Neural crest cell (in vitro differentiated cells): ENCODE measurements around the gene PAOX. TPM values are rescaled to one million over a fixed set of nuclear protein-coding genes. Genes with fewer than 3 reads are reported as not detected.

ENCODE experiments used
- DNase-seq: peaks from one replicate; pipeline ENCODE4 v3.0.0; 2021; ENCODE audit warnings: low read depth, mixed read lengths, low spot score
- H3K27ac Mint-ChIP-seq: one replicate; pipeline ENCODE4 v1.8.0; 2021; ENCODE audit warnings: mild to moderate bottlenecking, mixed read lengths; ENCODE audit not compliant: unreplicated experiment
- H3K27me3 Mint-ChIP-seq: 2 replicates; pipeline ENCODE4 v1.8.0; 2021; ENCODE audit warnings: low read depth, mild to moderate bottlenecking, mixed read lengths
- H3K36me3 Mint-ChIP-seq: 2 replicates; pipeline ENCODE4 v1.8.0; 2021; ENCODE audit warnings: low read depth, mild to moderate bottlenecking, mixed read lengths
- H3K4me1 Mint-ChIP-seq: 2 replicates; pipeline ENCODE4 v1.8.0; 2021; ENCODE audit warnings: mixed read lengths
- H3K4me3 Mint-ChIP-seq: one replicate; pipeline ENCODE4 v1.8.0; 2021; ENCODE audit warnings: mild to moderate bottlenecking, mixed read lengths
- H3K9me3 Mint-ChIP-seq: 2 replicates; pipeline ENCODE4 v1.8.0; 2021; ENCODE audit warnings: mixed read lengths
- CTCF ChIP-seq: fragments of 200-600 bp; sonication (generic); conservative IDR thresholded peaks from 2 replicates; pipeline ENCODE4 v1.5.0; 2021; ENCODE audit warnings: antibody characterized with exemption, mild to moderate bottlenecking
- total RNA-seq: library from RNA; stranded (reverse); gene quantifications from 2 replicates; pipeline ENCODE4 v1.2.1, GENCODE V29; 2021

The PAOX gene
- total RNA-seq, 1 donor from 2014 or later = 9.7 TPM

- no peak overlapping the region for H3K4me3 Mint-ChIP-seq
- no peak for DNase-seq
- H3K9me3 Mint-ChIP-seq = no peaks in the 10 kb centered on the region
- no peaks in the 10 kb centered on the region for H3K4me1 Mint-ChIP-seq
- TF ChIP-seq CTCF = no peak
- H3K36me3 Mint-ChIP-seq = peaks cover 14% of the 10 kb centered on the region
- no peaks in the 10 kb centered on the region for H3K27me3 Mint-ChIP-seq
- H3K27ac Mint-ChIP-seq = no peak overlapping the region
Measured at GRCh38 chr10:133361227-133361626, 17.8 kb upstream of the PAOX start.

DNA sequence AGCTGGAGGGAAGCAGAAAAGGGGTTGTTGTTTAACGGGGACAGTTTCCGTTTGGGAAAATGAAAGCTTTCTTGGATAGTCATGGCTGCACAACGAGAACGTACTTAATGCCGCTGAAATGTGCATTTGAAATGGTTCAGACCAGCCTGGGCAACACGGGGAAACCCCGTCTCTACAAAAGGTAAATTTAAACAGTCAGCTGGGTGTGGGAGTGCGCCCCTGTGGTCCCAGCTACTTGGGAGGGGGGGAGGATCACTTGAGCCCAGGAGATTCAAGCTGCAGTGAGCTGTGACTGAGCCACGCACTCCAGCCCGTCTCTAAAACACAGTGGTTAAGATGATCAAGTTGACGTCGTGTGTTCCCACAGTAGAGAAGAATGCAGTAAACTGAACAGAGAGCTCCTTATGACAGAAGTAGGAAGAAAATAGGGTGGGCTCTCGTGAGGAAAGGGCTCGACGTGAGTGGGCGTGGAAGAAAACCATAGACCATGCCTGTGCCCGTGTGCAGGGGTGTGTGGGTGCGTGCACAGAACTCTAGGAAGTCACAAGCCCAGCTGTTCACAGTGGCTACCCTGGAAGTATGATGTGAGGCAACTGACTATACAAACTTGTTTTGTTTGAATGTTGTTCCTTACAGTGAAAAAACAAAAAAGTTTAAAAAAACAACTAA lies 17.2 kb upstream of the PAOX start:
- Mint-ChIP-seq H3K27me3 (no peaks in the 10 kb centered on the region), H3K9me3 (no peaks in the 10 kb centered on the region), H3K36me3 (peaks cover 14% of the 10 kb centered on the region), H3K4me1 (no peaks in the 10 kb centered on the region), H3K4me3 (no peak overlapping the region), H3K27ac (no peak overlapping the region)
- DNase-seq = no peak
- no peak for TF ChIP-seq CTCF

DNA sequence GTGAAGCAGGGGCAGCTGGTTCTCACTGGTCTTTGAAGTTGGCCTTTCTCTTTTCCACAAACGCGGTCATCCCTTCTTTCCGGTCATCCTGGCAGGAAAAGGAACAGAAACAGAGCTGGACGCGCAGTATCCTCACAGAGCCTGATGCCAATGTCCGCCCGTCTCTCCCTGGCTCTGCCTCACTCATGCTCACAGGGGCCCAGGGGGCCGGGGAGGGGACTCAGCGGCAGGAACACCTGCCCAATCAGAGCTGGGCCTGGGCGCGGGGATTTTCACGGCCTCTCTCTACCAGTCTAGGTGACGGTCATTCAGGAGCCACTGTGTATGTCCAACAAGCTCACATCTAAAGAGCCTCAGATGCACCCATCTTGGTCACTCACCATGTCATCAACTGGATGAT lies 16.2 kb upstream of the PAOX start:
- Mint-ChIP-seq H3K9me3 (no peaks in the 10 kb centered on the region), H3K4me3 (no peak overlapping the region), H3K27ac (no peak overlapping the region), H3K27me3 (no peaks in the 10 kb centered on the region), H3K36me3 (peaks cover 16% of the 10 kb centered on the region), H3K4me1 (no peaks in the 10 kb centered on the region)
- no peak for DNase-seq
- TF ChIP-seq CTCF = no peak

DNA sequence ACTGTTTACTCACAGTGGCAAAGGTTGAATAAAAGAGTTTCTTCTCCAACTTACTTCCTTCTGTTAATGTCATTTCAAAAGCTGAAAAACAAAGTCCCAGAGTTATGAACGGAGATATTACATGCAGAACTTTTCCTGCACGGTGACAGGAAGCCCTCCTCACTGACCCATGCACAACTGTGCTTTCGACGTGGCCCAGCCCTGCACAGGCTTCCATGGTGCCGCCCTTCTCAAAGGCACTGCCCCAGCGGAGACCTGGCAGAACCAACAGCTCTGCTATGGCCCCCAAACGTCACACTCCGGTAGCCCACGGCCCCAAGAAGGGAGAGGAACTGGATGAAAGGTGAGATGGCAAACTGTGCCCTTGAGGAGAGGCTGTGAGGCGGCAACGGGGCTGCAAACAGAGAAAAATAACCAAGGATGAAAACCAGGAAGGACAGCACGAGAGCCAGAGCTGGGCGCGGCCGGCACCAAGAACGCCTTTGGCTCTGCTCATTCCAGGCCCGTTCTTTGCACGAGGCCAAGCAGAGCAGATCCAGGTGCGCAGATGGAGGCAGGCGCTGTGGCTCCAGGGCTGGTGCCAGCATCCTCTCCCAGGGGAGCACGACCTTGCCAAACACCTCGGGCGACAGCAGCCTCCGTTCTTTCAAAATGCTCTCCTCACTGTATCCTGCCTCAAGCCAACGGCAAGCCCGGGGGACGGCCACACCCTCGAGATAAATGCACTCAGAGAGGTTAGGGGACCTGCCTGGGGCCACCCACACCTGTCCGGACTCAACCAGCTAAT lies 14.2 kb upstream of the PAOX start:
- H3K4me1 Mint-ChIP-seq = no peaks in the 10 kb centered on the region
- no peaks in the 10 kb centered on the region for H3K27me3 Mint-ChIP-seq
- H3K36me3 Mint-ChIP-seq = peaks cover 19% of the 10 kb centered on the region
- no peaks in the 10 kb centered on the region for H3K9me3 Mint-ChIP-seq
- no peak for TF ChIP-seq CTCF
- no peak overlapping the region for H3K27ac Mint-ChIP-seq
- H3K4me3 Mint-ChIP-seq = no peak overlapping the region
- no peak for DNase-seq

GRCh38 chr10:133365461-133366129 lies 13.5 kb upstream of the PAOX start:
- H3K36me3 Mint-ChIP-seq = peaks cover 19% of the 10 kb centered on the region
- no peak overlapping the region for H3K4me3 Mint-ChIP-seq
- no peaks in the 10 kb centered on the region for H3K27me3 Mint-ChIP-seq
- TF ChIP-seq CTCF = no peak
- DNase-seq = no peak
- H3K9me3 Mint-ChIP-seq = no peaks in the 10 kb centered on the region
- no peak overlapping the region for H3K27ac Mint-ChIP-seq
- H3K4me1 Mint-ChIP-seq = no peaks in the 10 kb centered on the region
